ENCODE measurements around the gene ADNP.

DNA sequence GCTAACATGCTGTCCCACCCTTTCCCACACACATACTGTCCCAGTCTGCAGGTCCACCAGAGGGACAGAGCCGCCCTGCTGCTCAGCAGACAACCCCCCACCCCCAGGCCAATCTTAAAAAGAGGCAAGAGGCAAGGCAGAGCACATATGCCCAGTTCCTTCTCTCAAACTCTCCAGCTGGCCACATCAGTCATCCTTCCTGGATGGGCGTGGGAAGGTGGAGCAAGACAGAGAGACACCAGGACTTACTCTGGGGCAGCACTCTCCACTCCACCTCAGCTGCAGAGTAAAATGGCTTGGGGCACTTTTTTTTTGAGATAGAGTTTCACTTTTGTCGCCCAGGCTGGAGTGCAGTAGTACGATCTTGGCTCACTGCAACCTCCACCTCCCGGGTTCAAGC, 38.2 kb upstream of the ADNP start:
- no peak for TF ChIP-seq GATAD2A (CRISPR knock-in tag; IDR thresholded peaks at IDR 0.05)
- TF ChIP-seq KDM4B (CRISPR knock-in tag; IDR thresholded peaks at IDR 0.05): no peak
- no peak for TF ChIP-seq CAMTA2 (CRISPR knock-in tag; IDR thresholded peaks at IDR 0.05; ENCODE audit: borderline replicate concordance)
- no peak for TF ChIP-seq ZNF138 (CRISPR knock-in tag; IDR thresholded peaks at IDR 0.05; ENCODE audit: low read depth)
- TF ChIP-seq, protein P1, sequence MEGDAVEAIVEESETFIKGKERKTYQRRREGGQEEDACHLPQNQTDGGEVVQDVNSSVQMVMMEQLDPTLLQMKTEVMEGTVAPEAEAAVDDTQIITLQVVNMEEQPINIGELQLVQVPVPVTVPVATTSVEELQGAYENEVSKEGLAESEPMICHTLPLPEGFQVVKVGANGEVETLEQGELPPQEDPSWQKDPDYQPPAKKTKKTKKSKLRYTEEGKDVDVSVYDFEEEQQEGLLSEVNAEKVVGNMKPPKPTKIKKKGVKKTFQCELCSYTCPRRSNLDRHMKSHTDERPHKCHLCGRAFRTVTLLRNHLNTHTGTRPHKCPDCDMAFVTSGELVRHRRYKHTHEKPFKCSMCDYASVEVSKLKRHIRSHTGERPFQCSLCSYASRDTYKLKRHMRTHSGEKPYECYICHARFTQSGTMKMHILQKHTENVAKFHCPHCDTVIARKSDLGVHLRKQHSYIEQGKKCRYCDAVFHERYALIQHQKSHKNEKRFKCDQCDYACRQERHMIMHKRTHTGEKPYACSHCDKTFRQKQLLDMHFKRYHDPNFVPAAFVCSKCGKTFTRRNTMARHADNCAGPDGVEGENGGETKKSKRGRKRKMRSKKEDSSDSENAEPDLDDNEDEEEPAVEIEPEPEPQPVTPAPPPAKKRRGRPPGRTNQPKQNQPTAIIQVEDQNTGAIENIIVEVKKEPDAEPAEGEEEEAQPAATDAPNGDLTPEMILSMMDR (CRISPR knock-in tag; IDR thresholded peaks at IDR 0.05): no peak
- no peak for TF ChIP-seq ZNF816 (CRISPR knock-in tag; IDR thresholded peaks at IDR 0.05; ENCODE audit: borderline replicate concordance)
- TF ChIP-seq PAX8 (CRISPR knock-in tag; IDR thresholded peaks at IDR 0.05; ENCODE audit: borderline replicate concordance): no peak
- no peak for TF ChIP-seq ZNF180 (CRISPR knock-in tag; IDR thresholded peaks at IDR 0.05; ENCODE audit: borderline replicate concordance, low read depth)
- no peak for TF ChIP-seq ARNT (IDR thresholded peaks at IDR 0.05)
- TF ChIP-seq, protein P2, sequence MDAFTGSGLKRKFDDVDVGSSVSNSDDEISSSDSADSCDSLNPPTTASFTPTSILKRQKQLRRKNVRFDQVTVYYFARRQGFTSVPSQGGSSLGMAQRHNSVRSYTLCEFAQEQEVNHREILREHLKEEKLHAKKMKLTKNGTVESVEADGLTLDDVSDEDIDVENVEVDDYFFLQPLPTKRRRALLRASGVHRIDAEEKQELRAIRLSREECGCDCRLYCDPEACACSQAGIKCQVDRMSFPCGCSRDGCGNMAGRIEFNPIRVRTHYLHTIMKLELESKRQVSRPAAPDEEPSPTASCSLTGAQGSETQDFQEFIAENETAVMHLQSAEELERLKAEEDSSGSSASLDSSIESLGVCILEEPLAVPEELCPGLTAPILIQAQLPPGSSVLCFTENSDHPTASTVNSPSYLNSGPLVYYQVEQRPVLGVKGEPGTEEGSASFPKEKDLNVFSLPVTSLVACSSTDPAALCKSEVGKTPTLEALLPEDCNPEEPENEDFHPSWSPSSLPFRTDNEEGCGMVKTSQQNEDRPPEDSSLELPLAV (CRISPR knock-in tag; conservative IDR thresholded peaks at IDR 0.05; ENCODE audit: low read depth): no peak
- no peak for TF ChIP-seq SYNCRIP (IDR thresholded peaks at IDR 0.05; ENCODE audit: insufficient read depth, low read depth, low read length)

Measured in HepG2 (cell line).